MCF 10A (cell line): Measurements from ENCODE around the gene ADAMTSL4. TPM values are rescaled to one million over a fixed set of nuclear protein-coding genes. Genes with fewer than 3 reads are reported as not detected.
A peak's percentile ranks its signal among the peaks of the same experiment; 100 is the strongest.

Source experiments
- BruUV-seq: library from RNA; stranded (reverse); fragments of 400-500 nt; replicated peaks from 2 replicates; lab custom pipeline; 2021; lab: Mats Ljungman, UMichigan
- CTCF ChIA-PET: fragments of 300-600 bp; sonication (Branson Sonifier 250); formaldehyde crosslinking; extraction: SDS; loops from one replicate; lab custom pipeline; 2021; ENCODE audit warnings: antibody characterized with exemption, inconsistent platforms; lab: Yijun Ruan, JAX
- POLR2A ChIA-PET: fragments of 300-600, 350-650 bp; sonication (Branson Sonifier 250); formaldehyde crosslinking; extraction: SDS; loops from one replicate; lab custom pipeline; 2020; ENCODE audit warnings: antibody characterized with exemption, inconsistent platforms; lab: Yijun Ruan, JAX
- DNase-seq: peaks from one replicate; pipeline ENCODE4 v3.0.0-alpha.2; 2018; ENCODE audit not compliant: unreplicated experiment
- H3K27ac Mint-ChIP-seq: one replicate; pipeline ENCODE4 v1.8.0; 2022; ENCODE audit warnings: mild to moderate bottlenecking, low read depth, mixed read lengths; ENCODE audit not compliant: unreplicated experiment
- H3K27me3 Mint-ChIP-seq: one replicate; pipeline ENCODE4 v1.8.0; 2022; ENCODE audit warnings: mixed read lengths; ENCODE audit not compliant: insufficient read depth, unreplicated experiment
- H3K36me3 Mint-ChIP-seq: one replicate; pipeline ENCODE4 v1.8.0; 2022; ENCODE audit warnings: mild to moderate bottlenecking, moderate library complexity, mixed read lengths; ENCODE audit not compliant: insufficient read depth, unreplicated experiment
- H3K4me1 Mint-ChIP-seq: one replicate; pipeline ENCODE4 v1.8.0; 2022; ENCODE audit warnings: mixed read lengths; ENCODE audit not compliant: insufficient read depth, unreplicated experiment
- H3K4me3 Mint-ChIP-seq: one replicate; pipeline ENCODE4 v1.8.0; 2022; ENCODE audit warnings: mild to moderate bottlenecking, moderate library complexity, mixed read lengths; ENCODE audit not compliant: unreplicated experiment
- H3K9me3 Mint-ChIP-seq: one replicate; pipeline ENCODE4 v1.8.0; 2022; ENCODE audit warnings: mixed read lengths; ENCODE audit not compliant: unreplicated experiment
- CTCF ChIP-seq: fragments of 200-600 bp; IDR thresholded peaks from one replicate; pipeline ENCODE4 v1.8.0; 2022; ENCODE audit warnings: antibody characterized with exemption, mild to moderate bottlenecking; ENCODE audit not compliant: unreplicated experiment
- intact Hi-C: fragments of 100-400 bp; cut with micrococcal nuclease; formaldehyde crosslinking; loops from 2 replicates; pipeline ENCODE4 v1.14.1; 2022
- total RNA-seq: library from RNA; stranded (reverse); gene quantifications from 2 replicates; pipeline ENCODE4 v1.2.3, GENCODE V29; 2022

ADAMTSL4 gene
- total RNA-seq, 1 experiment from 2014 or later = 9.6 TPM

- ChIA-PET CTCF (interaction anchor here (0.7 kb wide), 2 partner anchors 10 to 18 kb away, joined by 3 to 4 read pairs; no protein-coding TSS in a partner anchor), POLR2A (interaction anchor here (0.7 to 2.6 kb wide), 6 partner anchors 12 to 49 kb away, joined by 3 to 17 read pairs (median 5); partner anchors contain the start of genes FALEC and TARS2)
- Mint-ChIP-seq H3K4me1 (peaks cover 13% of the 10 kb centered on the region), H3K36me3 (no peaks in the 10 kb centered on the region), H3K9me3 (no peaks in the 10 kb centered on the region), H3K4me3 (no peak overlapping the region), H3K27me3 (no peaks in the 10 kb centered on the region), H3K27ac (no peak overlapping the region)
- DNase-seq = no peak
- TF ChIP-seq CTCF = no peak
- intact Hi-C loops = no loop called here
- no TSS peak for BruUV-seq
Observed at GRCh38 chr1:150528196-150528595, 21.0 kb upstream of the ADAMTSL4 start.

GRCh38 chr1:150529017-150529416 is 20.2 kb upstream of the ADAMTSL4 start:
- H3K27ac Mint-ChIP-seq = no peak overlapping the region
- no peaks in the 10 kb centered on the region for H3K9me3 Mint-ChIP-seq
- BruUV-seq = no TSS peak
- intact Hi-C loops = no loop called here
- peak; percentile 25 for DNase-seq
- no peaks in the 10 kb centered on the region for H3K36me3 Mint-ChIP-seq
- H3K27me3 Mint-ChIP-seq = no peaks in the 10 kb centered on the region
- no peak overlapping the region for H3K4me3 Mint-ChIP-seq
- H3K4me1 Mint-ChIP-seq = peaks cover 13% of the 10 kb centered on the region
- ChIA-PET POLR2A (interaction anchor here (1.2 to 2.6 kb wide), 5 partner anchors 12 to 99 kb away, joined by 4 to 17 read pairs (median 7); partner anchors contain the start of genes FALEC and TARS2), CTCF (interaction anchor here (0.6 to 0.9 kb wide), 4 partner anchors 9 to 436 kb away, joined by 3 to 6 read pairs (median 3); no protein-coding TSS in a partner anchor)
- no peak for TF ChIP-seq CTCF

GRCh38 chr1:150530491-150531159 is 18.6 kb upstream of the ADAMTSL4 start:
- Mint-ChIP-seq H3K27me3 (no peaks in the 10 kb centered on the region), H3K4me1 (peaks cover 13% of the 10 kb centered on the region), H3K4me3 (no peak overlapping the region), H3K9me3 (no peaks in the 10 kb centered on the region), H3K36me3 (no peaks in the 10 kb centered on the region), H3K27ac (peak overlapping the region; percentile 37)
- intact Hi-C loops = no loop called here
- no peak for DNase-seq
- ChIA-PET POLR2A (interaction anchor here (0.6 to 2.4 kb wide), 5 partner anchors 11 to 43 kb away, joined by 3 to 14 read pairs (median 6); partner anchors contain the start of genes ADAMTSL4, ECM1, FALEC and TARS2), CTCF (interaction anchor here (1.4 to 4.4 kb wide), 5 partner anchors 13 to 65 kb away, joined by 3 to 30 read pairs (median 5); partner anchors contain the start of gene ADAMTSL4)
- no TSS peak for BruUV-seq
- no peak for TF ChIP-seq CTCF

DNA sequence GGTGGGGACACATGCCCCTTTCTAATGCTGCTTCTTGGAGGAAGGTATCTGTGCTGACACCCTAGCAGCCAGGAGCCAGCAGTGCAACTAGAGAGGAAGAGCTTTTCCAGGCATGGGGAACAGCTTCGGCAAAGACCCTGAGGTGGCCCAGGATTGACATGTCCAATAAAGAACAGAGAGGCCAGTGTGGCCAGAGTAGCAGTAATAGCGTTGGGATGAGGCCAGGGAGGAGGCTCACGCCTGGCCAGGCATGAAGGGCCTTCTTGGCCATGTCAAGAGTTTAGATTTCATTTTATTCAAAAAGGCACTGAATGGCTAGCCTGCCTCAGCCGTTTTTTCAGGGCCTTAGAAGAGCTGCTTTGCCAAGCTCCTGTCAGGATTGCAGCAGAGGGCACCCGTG is 16.3 kb upstream of the ADAMTSL4 start:
- Mint-ChIP-seq H3K4me3 (no peak overlapping the region), H3K36me3 (no peaks in the 10 kb centered on the region), H3K27me3 (no peaks in the 10 kb centered on the region), H3K4me1 (peaks cover 13% of the 10 kb centered on the region), H3K9me3 (no peaks in the 10 kb centered on the region), H3K27ac (no peak overlapping the region)
- intact Hi-C loops = loop anchor here (1.0 kb wide), 3 partner anchors 48 to 278 kb away; no protein-coding TSS in a partner anchor
- no peak for TF ChIP-seq CTCF
- CTCF ChIA-PET = interaction anchor here (0.5 to 4.4 kb wide), 39 partner anchors 8 to 424 kb away, joined by 3 to 44 read pairs (median 4); partner anchors contain the start of genes ADAMTSL4, C1orf54 and FALEC
- no TSS peak for BruUV-seq
- POLR2A ChIA-PET = interaction anchor here (1.0 to 2.4 kb wide), 6 partner anchors 16 to 96 kb away, joined by 3 to 14 read pairs (median 4); partner anchors contain the start of genes ADAMTSL4, ENSA, FALEC and MCL1
- DNase-seq = no peak
